ENCODE measurements around the gene BOD1. TPM values are rescaled to one million over a fixed set of nuclear protein-coding genes. Genes with fewer than 3 reads are reported as not detected.

Gene BOD1
- total and polyA plus RNA-seq, 9 of the 15 experiments (the other 6 are each of a cell fraction or from before 2014, with no cell fraction given): 10.1 to 31.6 (median 22.6) TPM

GRCh38 chr5:173573126-173573960 is 43.1 kb downstream of the BOD1 start (continued):
- TF ChIP-seq NR0B1 (IDR thresholded peaks at IDR 0.05; ENCODE audit: partially characterized antibody): no peak
- TF ChIP-seq PTBP1 (IDR thresholded peaks at IDR 0.05; ENCODE audit: low read depth, low read length): no peak
- no peak for TF ChIP-seq FOXP1 (CRISPR knock-in tag; IDR thresholded peaks at IDR 0.05)
- no peak for TF ChIP-seq DLX4 (CRISPR knock-in tag; IDR thresholded peaks at IDR 0.05)
- no peak for TF ChIP-seq NEUROD1 (IDR thresholded peaks at IDR 0.05; ENCODE audit: borderline replicate concordance, low read depth, low read length, partially characterized antibody)
- TF ChIP-seq RBBP5 (IDR thresholded peaks at IDR 0.05; ENCODE audit: borderline replicate concordance, insufficient read depth, low read length, poor library complexity, severe bottlenecking): no peak
- no peak for TF ChIP-seq EHMT2 (IDR thresholded peaks at IDR 0.05)
- TF ChIP-seq CHAMP1 (IDR thresholded peaks at IDR 0.05): no peak
- no peak for TF ChIP-seq E2F1 (CRISPR knock-in tag; IDR thresholded peaks at IDR 0.05)
- TF ChIP-seq ELF2 (CRISPR knock-in tag; IDR thresholded peaks at IDR 0.05): no peak
- no peak for TF ChIP-seq ZBTB34 (CRISPR knock-in tag; IDR thresholded peaks at IDR 0.05)
- no peak for TF ChIP-seq ZNF140 (CRISPR knock-in tag; IDR thresholded peaks at IDR 0.05)
- no peak for TF ChIP-seq ZNF699 (CRISPR knock-in tag; IDR thresholded peaks at IDR 0.05; ENCODE audit: insufficient replicate concordance)
- no peak for TF ChIP-seq GMEB1 (CRISPR knock-in tag; IDR thresholded peaks at IDR 0.05)
- no peak for TF ChIP-seq CREB3 (tag; conservative IDR thresholded peaks at IDR 0.05; ENCODE audit: low read depth)
- TF ChIP-seq BRCA1 (IDR thresholded peaks at IDR 0.05): no peak
- TF ChIP-seq BRCA1 (CRISPR knock-in tag; IDR thresholded peaks at IDR 0.05): no peak

All from K562 (cell line).